ENCODE measurements around the gene DNAH17. TPM values are rescaled to one million over a fixed set of nuclear protein-coding genes. Genes with fewer than 3 reads are reported as not detected.

Gene DNAH17, protein sequence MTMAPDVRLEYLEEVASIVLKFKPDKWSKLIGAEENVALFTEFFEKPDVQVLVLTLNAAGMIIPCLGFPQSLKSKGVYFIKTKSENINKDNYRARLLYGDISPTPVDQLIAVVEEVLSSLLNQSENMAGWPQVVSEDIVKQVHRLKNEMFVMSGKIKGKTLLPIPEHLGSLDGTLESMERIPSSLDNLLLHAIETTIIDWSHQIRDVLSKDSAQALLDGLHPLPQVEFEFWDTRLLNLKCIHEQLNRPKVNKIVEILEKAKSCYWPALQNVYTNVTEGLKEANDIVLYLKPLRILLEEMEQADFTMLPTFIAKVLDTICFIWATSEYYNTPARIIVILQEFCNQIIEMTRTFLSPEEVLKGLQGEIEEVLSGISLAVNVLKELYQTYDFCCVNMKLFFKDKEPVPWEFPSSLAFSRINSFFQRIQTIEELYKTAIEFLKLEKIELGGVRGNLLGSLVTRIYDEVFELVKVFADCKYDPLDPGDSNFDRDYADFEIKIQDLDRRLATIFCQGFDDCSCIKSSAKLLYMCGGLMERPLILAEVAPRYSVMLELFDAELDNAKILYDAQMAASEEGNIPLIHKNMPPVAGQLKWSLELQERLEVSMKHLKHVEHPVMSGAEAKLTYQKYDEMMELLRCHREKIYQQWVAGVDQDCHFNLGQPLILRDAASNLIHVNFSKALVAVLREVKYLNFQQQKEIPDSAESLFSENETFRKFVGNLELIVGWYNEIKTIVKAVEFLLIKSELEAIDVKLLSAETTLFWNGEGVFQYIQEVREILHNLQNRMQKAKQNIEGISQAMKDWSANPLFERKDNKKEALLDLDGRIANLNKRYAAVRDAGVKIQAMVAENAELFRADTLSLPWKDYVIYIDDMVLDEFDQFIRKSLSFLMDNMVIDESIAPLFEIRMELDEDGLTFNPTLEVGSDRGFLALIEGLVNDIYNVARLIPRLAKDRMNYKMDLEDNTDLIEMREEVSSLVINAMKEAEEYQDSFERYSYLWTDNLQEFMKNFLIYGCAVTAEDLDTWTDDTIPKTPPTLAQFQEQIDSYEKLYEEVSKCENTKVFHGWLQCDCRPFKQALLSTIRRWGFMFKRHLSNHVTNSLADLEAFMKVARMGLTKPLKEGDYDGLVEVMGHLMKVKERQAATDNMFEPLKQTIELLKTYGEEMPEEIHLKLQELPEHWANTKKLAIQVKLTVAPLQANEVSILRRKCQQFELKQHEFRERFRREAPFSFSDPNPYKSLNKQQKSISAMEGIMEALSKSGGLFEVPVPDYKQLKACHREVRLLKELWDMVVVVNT (N-terminal part only)
- total RNA-seq (2021) (0.11 and 0.22 TPM in 2 replicates), Bru-seq, nascent RNA (percentile 7 among the genes with signal in this experiment), BruChase-seq, experiment 1, labeled RNA remaining after a 2-hour chase (percentile 7 among the genes with signal in this experiment), BruChase-seq, experiment 2, labeled RNA remaining after a 6-hour chase (percentile 12 among the genes with signal in this experiment)
- long read RNA-seq, partial matches to known transcripts, result 0 of 32 reads
- long read RNA-seq, other reads (novel, unspliced or antisense), result 32 of 32 reads

- intact Hi-C loops (cut with micrococcal nuclease; ENCODE audit: unreplicated experiment), result no loop called here
- POLR2A ChIA-PET (ENCODE audit: low non-redundant PET), result no interaction called here
- no peaks in the 10 kb centered on the region for H3K36me3 ChIP-seq (ENCODE audit: insufficient read depth, low read length, poor library complexity, severe bottlenecking)
- no peak for DNase-seq (ENCODE audit: low spot score)
- H3K27ac ChIP-seq (ENCODE audit: low read depth, low read length, poor library complexity, severe bottlenecking), result no peak within 1 kb of the TSS
- no TSS peak for BruUV-seq (replicated peaks)
- no peaks in the 10 kb centered on the region for H3K9me3 ChIP-seq (ENCODE audit: low read depth, low read length, poor library complexity, severe bottlenecking)
- H3K27me3 ChIP-seq (replicated peaks; ENCODE audit: insufficient read depth, low read depth, low read length, poor library complexity), result no peaks in the 10 kb centered on the region
- H3K4me1 ChIP-seq (ENCODE audit: insufficient read depth, low read length, poor library complexity, severe bottlenecking), result no peaks in the 10 kb centered on the region
- CTCF ChIA-PET, result no interaction called here
- TF ChIP-seq CTCF (conservative IDR thresholded peaks at IDR 0.05; ENCODE audit: low read depth, low read length) (no peak), EZH2 (IDR thresholded peaks at IDR 0.05; ENCODE audit: borderline replicate concordance, low read depth, low read length, poor library complexity, severe bottlenecking) (no peak)
- H3K4me3 ChIP-seq (ENCODE audit: low read depth, low read length, poor library complexity, severe bottlenecking), result no peak within 1 kb of the TSS
Observed at GRCh38 chr17:78577296-78577695, at the start of gene DNAH17. Gene DNAH17 (minus strand): TSS chr17:78577396. CDS start chr17:78575057, 2,339 bp downstream.

GRCh38 chr17:78624324-78625151, 47.3 kb upstream of the DNAH17 start:
- TF ChIP-seq EZH2 (IDR thresholded peaks at IDR 0.05; ENCODE audit: borderline replicate concordance, low read depth, low read length, poor library complexity, severe bottlenecking) (no peak), CTCF (conservative IDR thresholded peaks at IDR 0.05; ENCODE audit: low read depth, low read length) (no peak)
- H3K27me3 ChIP-seq (replicated peaks; ENCODE audit: insufficient read depth, low read depth, low read length, poor library complexity), result no peaks in the 10 kb centered on the region
- ChIA-PET CTCF (interaction anchor here (0.6 kb wide), 1 partner anchor 30 kb away, joined by 9 read pairs; no protein-coding TSS in a partner anchor), POLR2A (ENCODE audit: low non-redundant PET) (no interaction called here)
- no peaks in the 10 kb centered on the region for H3K9me3 ChIP-seq (ENCODE audit: low read depth, low read length, poor library complexity, severe bottlenecking)
- H3K27ac ChIP-seq (ENCODE audit: low read depth, low read length, poor library complexity, severe bottlenecking), result no peak overlapping the region
- BruUV-seq (replicated peaks), result no TSS peak
- no peaks in the 10 kb centered on the region for H3K4me1 ChIP-seq (ENCODE audit: insufficient read depth, low read length, poor library complexity, severe bottlenecking)
- peak; percentile 51 for DNase-seq (ENCODE audit: low spot score)
- no peaks in the 10 kb centered on the region for H3K36me3 ChIP-seq (ENCODE audit: insufficient read depth, low read length, poor library complexity, severe bottlenecking)
- no peak overlapping the region for H3K4me3 ChIP-seq (ENCODE audit: low read depth, low read length, poor library complexity, severe bottlenecking)
- intact Hi-C loops (cut with micrococcal nuclease; ENCODE audit: unreplicated experiment), result no loop called here
